Endothelial cell (in vitro differentiated cells): ENCODE measurements around the gene CCDC43. TPM values are rescaled to one million over a fixed set of nuclear protein-coding genes. Genes with fewer than 3 reads are reported as not detected.
"Not testable (repeated sequence)": the region's sequence is repeated elsewhere in the genome, so short reads cannot be mapped to it uniquely, and the experiment has no call there.

Experiments used
- DNase-seq: peaks from one replicate; pipeline ENCODE4 v3.0.0; 2021; ENCODE audit warnings: low spot score
- H3K27ac Mint-ChIP-seq: one replicate; pipeline ENCODE4 v1.8.0; 2021; ENCODE audit warnings: mixed read lengths, inconsistent platforms; ENCODE audit not compliant: unreplicated experiment
- H3K27me3 Mint-ChIP-seq: one replicate; pipeline ENCODE4 v1.8.0; 2021; ENCODE audit warnings: mild to moderate bottlenecking, moderate library complexity, mixed read lengths, inconsistent platforms; ENCODE audit not compliant: unreplicated experiment
- H3K36me3 Mint-ChIP-seq: one replicate; pipeline ENCODE4 v1.8.0; 2021; ENCODE audit warnings: mild to moderate bottlenecking, low read depth, mixed read lengths, inconsistent platforms; ENCODE audit not compliant: unreplicated experiment
- H3K4me1 Mint-ChIP-seq: one replicate; pipeline ENCODE4 v1.8.0; 2021; ENCODE audit warnings: mild to moderate bottlenecking, mixed read lengths, inconsistent platforms; ENCODE audit not compliant: unreplicated experiment
- H3K4me3 Mint-ChIP-seq: one replicate; pipeline ENCODE4 v1.8.0; 2021; ENCODE audit warnings: mild to moderate bottlenecking, mixed read lengths, inconsistent platforms; ENCODE audit not compliant: unreplicated experiment
- H3K9me3 Mint-ChIP-seq: one replicate; pipeline ENCODE4 v1.8.0; 2021; ENCODE audit warnings: mixed read lengths, inconsistent platforms; ENCODE audit not compliant: unreplicated experiment
- total RNA-seq: library from RNA; stranded (reverse); fragmentation: NEBNext Ultra II Directional; extraction: Animal tissue kit (Norgen Biotek cat#: 25700); gene quantifications from one replicate; pipeline ENCODE4 v1.2.1, GENCODE V29; 2021; ENCODE audit not compliant: unreplicated experiment
- TF ChIP-seq, protein P1 (sequence below): fragments of 200-600 bp; sonication (generic); IDR thresholded peaks from one replicate; pipeline ENCODE4 v1.5.0; 2021; ENCODE audit warnings: antibody characterized with exemption; ENCODE audit not compliant: unreplicated experiment

CCDC43 gene
- total RNA-seq, 1 donor from 2014 or later, result 26.1 TPM

DNA sequence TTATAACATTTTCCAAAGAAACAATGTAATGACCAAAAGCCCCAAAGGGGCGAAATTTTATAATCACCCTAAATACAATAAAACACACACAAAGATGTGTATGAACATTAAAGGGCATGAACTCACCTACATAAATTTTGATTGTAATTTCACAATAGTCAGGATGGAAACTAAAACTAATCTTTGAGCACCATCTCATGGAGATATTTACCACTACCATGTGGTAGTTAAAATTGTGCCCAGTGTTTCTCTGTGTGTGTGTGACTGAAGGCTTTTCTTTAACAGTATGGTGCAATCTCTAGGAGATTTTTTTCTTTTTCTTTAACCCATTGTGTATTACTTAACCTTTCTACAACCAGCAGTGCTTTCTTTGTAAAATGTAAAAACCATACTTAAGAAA, 53.0 kb downstream of the CCDC43 start:
- Mint-ChIP-seq H3K27ac (no peak overlapping the region), H3K36me3 (no peaks in the 10 kb centered on the region), H3K27me3 (no peaks in the 10 kb centered on the region), H3K4me3 (no peak overlapping the region), H3K9me3 (no peaks in the 10 kb centered on the region), H3K4me1 (no peaks in the 10 kb centered on the region)
- TF ChIP-seq, protein P1, sequence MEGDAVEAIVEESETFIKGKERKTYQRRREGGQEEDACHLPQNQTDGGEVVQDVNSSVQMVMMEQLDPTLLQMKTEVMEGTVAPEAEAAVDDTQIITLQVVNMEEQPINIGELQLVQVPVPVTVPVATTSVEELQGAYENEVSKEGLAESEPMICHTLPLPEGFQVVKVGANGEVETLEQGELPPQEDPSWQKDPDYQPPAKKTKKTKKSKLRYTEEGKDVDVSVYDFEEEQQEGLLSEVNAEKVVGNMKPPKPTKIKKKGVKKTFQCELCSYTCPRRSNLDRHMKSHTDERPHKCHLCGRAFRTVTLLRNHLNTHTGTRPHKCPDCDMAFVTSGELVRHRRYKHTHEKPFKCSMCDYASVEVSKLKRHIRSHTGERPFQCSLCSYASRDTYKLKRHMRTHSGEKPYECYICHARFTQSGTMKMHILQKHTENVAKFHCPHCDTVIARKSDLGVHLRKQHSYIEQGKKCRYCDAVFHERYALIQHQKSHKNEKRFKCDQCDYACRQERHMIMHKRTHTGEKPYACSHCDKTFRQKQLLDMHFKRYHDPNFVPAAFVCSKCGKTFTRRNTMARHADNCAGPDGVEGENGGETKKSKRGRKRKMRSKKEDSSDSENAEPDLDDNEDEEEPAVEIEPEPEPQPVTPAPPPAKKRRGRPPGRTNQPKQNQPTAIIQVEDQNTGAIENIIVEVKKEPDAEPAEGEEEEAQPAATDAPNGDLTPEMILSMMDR, result no peak
- no peak for DNase-seq

DNA sequence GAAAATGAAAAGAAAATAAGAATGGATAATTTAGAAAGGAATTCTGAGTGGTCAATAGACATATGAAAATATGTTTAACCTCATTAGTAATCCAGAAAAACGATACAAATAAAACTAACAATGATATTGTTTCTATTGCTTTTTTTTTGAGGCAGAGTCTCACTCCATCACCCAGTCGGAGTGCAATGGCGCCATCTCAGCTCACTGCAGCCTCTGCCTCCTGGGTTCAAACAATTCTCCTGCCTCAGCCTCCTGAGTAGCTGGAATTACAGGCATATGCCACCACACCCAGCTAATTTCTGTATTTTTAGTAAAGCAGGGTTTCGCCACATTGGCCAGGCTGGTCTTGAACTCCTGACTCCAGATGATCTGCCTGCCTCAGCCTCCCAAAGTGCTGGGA, 55.2 kb downstream of the CCDC43 start:
- not testable (repeated sequence) for H3K4me3 Mint-ChIP-seq, H3K27ac Mint-ChIP-seq, DNase-seq, H3K36me3 Mint-ChIP-seq, H3K9me3 Mint-ChIP-seq, H3K27me3 Mint-ChIP-seq, H3K4me1 Mint-ChIP-seq

DNA sequence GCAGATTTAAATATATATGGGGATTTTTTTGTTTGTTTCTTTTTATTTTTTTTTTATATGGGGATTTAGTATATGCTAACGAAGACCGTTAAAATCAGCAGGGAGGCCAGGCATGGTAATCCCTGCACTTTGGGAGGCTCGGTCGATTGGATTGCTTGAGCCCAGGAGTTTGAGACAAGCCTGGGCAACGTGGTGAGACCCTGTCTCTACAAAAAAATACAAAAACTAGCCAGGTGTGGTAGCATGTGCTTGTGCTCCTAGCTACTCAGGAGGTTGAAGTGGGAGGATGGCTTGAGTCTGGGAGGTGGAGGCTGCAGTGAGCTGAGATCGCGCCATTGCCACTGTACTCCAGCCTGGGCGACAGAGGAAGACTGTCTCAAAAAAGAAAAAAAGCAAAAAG, 55.6 kb downstream of the CCDC43 start:
- TF ChIP-seq, protein P1, result no peak
- no peaks in the 10 kb centered on the region for H3K27me3 Mint-ChIP-seq
- no peaks in the 10 kb centered on the region for H3K36me3 Mint-ChIP-seq
- H3K4me3 Mint-ChIP-seq, result no peak overlapping the region
- no peaks in the 10 kb centered on the region for H3K9me3 Mint-ChIP-seq
- no peak for DNase-seq
- H3K27ac Mint-ChIP-seq, result no peak overlapping the region
- H3K4me1 Mint-ChIP-seq, result no peaks in the 10 kb centered on the region

DNA sequence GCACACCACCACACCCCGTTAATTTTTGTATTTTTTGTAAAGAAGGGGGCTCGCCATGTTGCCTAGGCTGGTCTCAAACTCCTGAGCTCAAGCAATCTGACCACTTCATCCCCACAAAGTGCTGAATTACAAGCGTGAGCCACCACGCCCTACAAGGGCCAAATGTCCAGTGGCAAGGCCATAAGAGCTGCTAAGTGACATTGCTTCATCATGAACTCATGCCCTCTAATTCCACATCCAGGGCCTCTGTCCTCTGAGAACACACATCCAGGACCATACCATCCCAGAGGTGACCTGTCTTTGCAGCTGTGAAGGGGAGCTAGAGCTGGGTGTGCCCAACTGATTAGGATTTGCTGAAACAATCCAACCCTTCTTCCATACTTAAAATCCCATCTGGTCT, 58.9 kb downstream of the CCDC43 start:
- Mint-ChIP-seq H3K27me3 (peaks cover 1% of the 10 kb centered on the region), H3K27ac (no peak overlapping the region), H3K9me3 (no peaks in the 10 kb centered on the region), H3K36me3 (no peaks in the 10 kb centered on the region), H3K4me3 (no peak overlapping the region), H3K4me1 (peaks cover 5% of the 10 kb centered on the region)
- TF ChIP-seq, protein P1, result no peak
- no peak for DNase-seq

DNA sequence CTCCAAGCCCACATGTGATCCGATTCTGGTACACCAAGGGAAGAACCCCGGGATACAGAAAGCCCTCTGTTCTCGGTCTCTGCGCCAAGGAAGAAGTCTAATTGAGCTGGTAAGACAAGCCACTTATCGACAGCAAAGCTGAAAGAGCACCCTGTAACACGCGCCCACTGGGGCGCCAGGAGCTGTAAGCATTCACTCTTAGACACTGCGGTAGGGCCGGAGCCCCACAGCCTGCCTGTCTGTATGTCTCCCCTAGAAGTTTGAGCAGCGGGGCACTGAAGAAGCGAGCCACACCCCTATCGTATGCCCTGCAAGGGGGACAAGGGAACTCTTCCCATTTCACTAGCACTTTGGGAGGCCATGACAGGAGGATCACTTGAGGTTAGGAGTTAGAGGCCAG, 60.3 kb downstream of the CCDC43 start:
- H3K9me3 Mint-ChIP-seq, result no peaks in the 10 kb centered on the region
- TF ChIP-seq, protein P1, result no peak
- no peaks in the 10 kb centered on the region for H3K36me3 Mint-ChIP-seq
- peaks cover 5% of the 10 kb centered on the region for H3K4me1 Mint-ChIP-seq
- no peak overlapping the region for H3K27ac Mint-ChIP-seq
- H3K4me3 Mint-ChIP-seq, result no peak overlapping the region
- H3K27me3 Mint-ChIP-seq, result peaks cover 1% of the 10 kb centered on the region
- no peak for DNase-seq
